ENCODE measurements around the gene HSD17B11. TPM values are rescaled to one million over a fixed set of nuclear protein-coding genes. Genes with fewer than 3 reads are reported as not detected.
"Not testable (repeated sequence)": the region's sequence is repeated elsewhere in the genome, so short reads cannot be mapped to it uniquely, and the experiment has no call there.

The HSD17B11 gene
- total RNA-seq, 1 donor from 2014 or later: 13.1 TPM

- DNase-seq (no peak), ATAC-seq (ENCODE audit: poor library complexity) (peak; percentile 91)
- intact Hi-C loops (cut with DNase I): loop anchor here (10.0 kb wide), 1 partner anchor 599 kb away; the partner anchor contains the start of gene SPP1
Observed at GRCh38 chr4:87375719-87376291, 15.2 kb downstream of the HSD17B11 start.

GRCh38 chr4:87370068-87370467, 20.9 kb downstream of the HSD17B11 start:
- ATAC-seq (ENCODE audit: poor library complexity) (no peak), DNase-seq (no peak)
- intact Hi-C loops (cut with DNase I): loop anchor here (5.0 to 10.0 kb wide), 2 partner anchors 97 to 605 kb away; partner anchors contain the start of gene SPP1

GRCh38 chr4:87366521-87367162, 24.3 kb downstream of the HSD17B11 start:
- DNase-seq: no peak
- ATAC-seq (ENCODE audit: poor library complexity): no peak
- intact Hi-C loops (cut with DNase I): no loop called here

- intact Hi-C loops (cut with DNase I): no loop called here
- DNase-seq (no peak), ATAC-seq (ENCODE audit: poor library complexity) (no peak)
Observed at GRCh38 chr4:87365348-87365747, 25.6 kb downstream of the HSD17B11 start.

- intact Hi-C loops (cut with DNase I): no loop called here
- DNase-seq (no peak), ATAC-seq (ENCODE audit: poor library complexity) (no peak)
Observed at GRCh38 chr4:87363552-87363951, 27.4 kb downstream of the HSD17B11 start.

- ATAC-seq (ENCODE audit: poor library complexity) (no peak), DNase-seq (no peak)
- intact Hi-C loops (cut with DNase I): no loop called here
Observed at GRCh38 chr4:87360338-87360935, 30.6 kb downstream of the HSD17B11 start.

GRCh38 chr4:87359258-87359657, 31.7 kb downstream of the HSD17B11 start:
- intact Hi-C loops (cut with DNase I): no loop called here
- no peak for ATAC-seq (ENCODE audit: poor library complexity)
- DNase-seq: no peak

- intact Hi-C loops (cut with DNase I): no loop called here
- ATAC-seq (ENCODE audit: poor library complexity) (no peak), DNase-seq (no peak)
Observed at GRCh38 chr4:87356832-87357526, 34.0 kb downstream of the HSD17B11 start.

GRCh38 chr4:87354168-87355102, 36.6 kb downstream of the HSD17B11 start:
- DNase-seq: no peak
- ATAC-seq (ENCODE audit: poor library complexity): no peak
- intact Hi-C loops (cut with DNase I): no loop called here

- DNase-seq (no peak), ATAC-seq (ENCODE audit: poor library complexity) (peak; percentile 52)
- intact Hi-C loops (cut with DNase I): no loop called here
Observed at GRCh38 chr4:87353592-87353991, 37.4 kb downstream of the HSD17B11 start.

- intact Hi-C loops (cut with DNase I): no loop called here
Observed at GRCh38 chr4:87345139-87345538, 45.8 kb downstream of the HSD17B11 start.

GRCh38 chr4:87342872-87343271, 48.1 kb downstream of the HSD17B11 start:
- intact Hi-C loops (cut with DNase I): no loop called here
- DNase-seq (no peak), ATAC-seq (ENCODE audit: poor library complexity) (no peak)

More at GRCh38 chr4:87345139-87345538, 45.8 kb downstream of the HSD17B11 start:
- ATAC-seq (ENCODE audit: poor library complexity) (no peak), DNase-seq (no peak)

GRCh38 chr4:87341954-87342635, 48.9 kb downstream of the HSD17B11 start:
- intact Hi-C loops (cut with DNase I); DNase-seq: not testable (repeated sequence)

GRCh38 chr4:87339440-87339839, 51.5 kb downstream of the HSD17B11 start:
- DNase-seq: no peak
- ATAC-seq (ENCODE audit: poor library complexity): no peak
- intact Hi-C loops (cut with DNase I): no loop called here

More at GRCh38 chr4:87341954-87342635, 48.9 kb downstream of the HSD17B11 start:
- not testable (repeated sequence) for ATAC-seq (ENCODE audit: poor library complexity)

- ATAC-seq (ENCODE audit: poor library complexity): no peak
- intact Hi-C loops (cut with DNase I): no loop called here
- no peak for DNase-seq
Observed at GRCh38 chr4:87337361-87337760, 53.6 kb downstream of the HSD17B11 start.

- no peak for ATAC-seq (ENCODE audit: poor library complexity)
- no peak for DNase-seq
- intact Hi-C loops (cut with DNase I): no loop called here
Observed at GRCh38 chr4:87333267-87333666, 57.7 kb downstream of the HSD17B11 start.

- DNase-seq (no peak), ATAC-seq (ENCODE audit: poor library complexity) (no peak)
- intact Hi-C loops (cut with DNase I): no loop called here
Observed at GRCh38 chr4:87330761-87331160, 60.2 kb downstream of the HSD17B11 start.

- no peak for DNase-seq
- intact Hi-C loops (cut with DNase I): no loop called here
- ATAC-seq (ENCODE audit: poor library complexity): no peak
Observed at GRCh38 chr4:87327136-87327535, 63.9 kb downstream of the HSD17B11 start.

Measured in Right ventricle myocardium superior (tissue), 1 donor.